Vagina (tissue), 2 donors: Measurements from ENCODE around the gene SVBP.

Source experiments
- POLR2A ChIP-seq, 2 donors: fragments of 450-650 bp; IDR thresholded peaks; one replicate each; pipeline ENCODE4 v1.6.1; 2017; ENCODE audit warnings: antibody characterized with exemption in 2 of 2, mild to moderate bottlenecking in 2 of 2, moderate library complexity in 2 of 2
- TF ChIP-seq, protein P1 (sequence below), 3 experiments: fragments of 450-650 bp in 2 of 3; fragments of 200-600 bp in 1 of 3; sonication (generic) in 1 of 3; IDR thresholded peaks; one replicate each; pipeline ENCODE4 v1.5.1; 2017 to 2019; ENCODE audit warnings: antibody characterized with exemption in 3 of 3, mild to moderate bottlenecking in 2 of 3, moderate library complexity in 2 of 3

DNA sequence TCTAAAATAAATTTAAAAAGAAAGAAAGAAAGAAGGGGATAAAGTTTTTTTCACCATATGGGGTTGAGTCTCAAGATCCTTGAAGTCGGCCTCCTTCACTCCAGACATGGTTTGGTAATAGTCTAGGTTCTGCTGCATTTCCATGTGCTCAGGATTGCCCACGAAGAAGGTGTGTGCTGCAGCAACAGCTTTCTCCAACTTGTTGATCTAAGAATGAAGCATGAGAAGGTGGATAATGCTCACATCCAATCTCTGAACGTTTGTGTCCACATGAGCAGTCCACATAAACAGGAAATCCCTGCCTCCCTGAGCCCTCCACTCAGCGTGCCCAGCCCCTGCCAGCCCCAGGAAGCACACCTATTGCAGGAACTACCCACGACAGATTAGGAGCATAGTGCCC is 54.9 kb downstream of the SVBP start:
- TF ChIP-seq, protein P1, sequence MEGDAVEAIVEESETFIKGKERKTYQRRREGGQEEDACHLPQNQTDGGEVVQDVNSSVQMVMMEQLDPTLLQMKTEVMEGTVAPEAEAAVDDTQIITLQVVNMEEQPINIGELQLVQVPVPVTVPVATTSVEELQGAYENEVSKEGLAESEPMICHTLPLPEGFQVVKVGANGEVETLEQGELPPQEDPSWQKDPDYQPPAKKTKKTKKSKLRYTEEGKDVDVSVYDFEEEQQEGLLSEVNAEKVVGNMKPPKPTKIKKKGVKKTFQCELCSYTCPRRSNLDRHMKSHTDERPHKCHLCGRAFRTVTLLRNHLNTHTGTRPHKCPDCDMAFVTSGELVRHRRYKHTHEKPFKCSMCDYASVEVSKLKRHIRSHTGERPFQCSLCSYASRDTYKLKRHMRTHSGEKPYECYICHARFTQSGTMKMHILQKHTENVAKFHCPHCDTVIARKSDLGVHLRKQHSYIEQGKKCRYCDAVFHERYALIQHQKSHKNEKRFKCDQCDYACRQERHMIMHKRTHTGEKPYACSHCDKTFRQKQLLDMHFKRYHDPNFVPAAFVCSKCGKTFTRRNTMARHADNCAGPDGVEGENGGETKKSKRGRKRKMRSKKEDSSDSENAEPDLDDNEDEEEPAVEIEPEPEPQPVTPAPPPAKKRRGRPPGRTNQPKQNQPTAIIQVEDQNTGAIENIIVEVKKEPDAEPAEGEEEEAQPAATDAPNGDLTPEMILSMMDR (IDR thresholded peaks at IDR 0.05): no peak
- TF ChIP-seq POLR2A (IDR thresholded peaks at IDR 0.05): no peak
